Measurements from ENCODE around the gene FGD4.

FGD4 gene

DNA sequence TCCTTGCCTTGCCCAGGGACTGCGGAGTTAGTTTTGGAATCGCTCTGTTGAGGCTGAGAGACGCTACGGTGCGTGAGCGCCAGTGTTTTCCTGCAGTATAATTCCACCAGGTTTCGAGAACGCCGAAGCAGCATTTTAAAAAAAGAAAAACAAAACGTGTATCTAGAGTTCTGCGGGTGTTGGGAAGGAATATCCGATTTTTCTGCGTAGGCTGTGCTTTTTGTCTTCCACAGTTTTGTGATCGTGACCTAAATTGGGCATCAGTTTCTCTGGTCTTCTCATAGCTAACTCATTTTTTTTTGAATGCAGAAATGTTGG is 280.5 kb downstream of the FGD4 start:
- no peak for DNase-seq (ENCODE audit: low read depth in 2 of 2)

GRCh38 chr12:32680787-32681186 is 281.4 kb downstream of the FGD4 start:
- DNase-seq (ENCODE audit: low read depth in 2 of 2): no peak

GRCh38 chr12:32681272-32681671 is 281.9 kb downstream of the FGD4 start:
- no peak for DNase-seq (ENCODE audit: low read depth in 2 of 2)

- DNase-seq (ENCODE audit: low read depth in 2 of 2): no peak
Measured at GRCh38 chr12:32686340-32686739, 287.0 kb downstream of the FGD4 start.

DNA sequence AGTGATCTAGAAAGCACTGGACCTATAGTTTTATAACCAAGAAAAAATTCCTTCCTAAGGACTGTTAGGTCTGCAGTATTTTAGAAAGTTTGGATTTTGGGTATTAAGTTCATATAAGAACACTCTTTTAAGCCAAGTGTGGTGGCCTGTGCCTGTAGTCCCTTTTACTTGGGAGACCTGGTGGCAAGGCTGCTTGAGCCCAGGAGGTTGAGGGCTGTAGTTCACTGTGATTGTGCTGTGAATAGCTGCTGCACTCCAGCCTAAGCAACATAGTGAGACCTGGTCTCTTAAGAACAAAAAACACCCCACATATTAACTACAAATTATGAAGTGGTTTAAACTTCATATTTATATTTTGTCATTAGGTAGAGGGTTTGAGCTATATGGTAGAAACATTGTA is 289.4 kb downstream of the FGD4 start:
- DNase-seq (ENCODE audit: low read depth in 2 of 2): no peak

- DNase-seq (ENCODE audit: low read depth in 2 of 2): no peak
Measured at GRCh38 chr12:32690927-32691326, 291.6 kb downstream of the FGD4 start.

DNA sequence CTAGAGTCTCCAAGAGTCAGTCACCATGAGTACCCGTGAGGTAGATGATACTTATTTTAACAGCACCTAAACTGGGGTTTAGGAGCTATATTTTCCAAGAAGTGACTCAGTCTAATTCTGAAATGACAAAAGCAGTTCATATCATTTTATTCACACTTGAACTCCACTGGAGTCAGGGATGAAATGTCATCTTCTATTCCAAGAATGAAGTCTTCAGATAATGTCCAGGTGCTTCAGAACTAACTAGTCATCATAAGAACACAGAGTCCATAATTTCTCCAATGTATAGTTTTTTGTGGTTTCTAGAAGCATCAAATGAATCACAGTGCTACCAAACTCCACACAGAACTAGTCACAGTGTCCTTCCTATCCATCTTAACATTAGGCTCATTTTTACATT is 293.0 kb downstream of the FGD4 start:
- no peak for DNase-seq (ENCODE audit: low read depth in 2 of 2)

DNA sequence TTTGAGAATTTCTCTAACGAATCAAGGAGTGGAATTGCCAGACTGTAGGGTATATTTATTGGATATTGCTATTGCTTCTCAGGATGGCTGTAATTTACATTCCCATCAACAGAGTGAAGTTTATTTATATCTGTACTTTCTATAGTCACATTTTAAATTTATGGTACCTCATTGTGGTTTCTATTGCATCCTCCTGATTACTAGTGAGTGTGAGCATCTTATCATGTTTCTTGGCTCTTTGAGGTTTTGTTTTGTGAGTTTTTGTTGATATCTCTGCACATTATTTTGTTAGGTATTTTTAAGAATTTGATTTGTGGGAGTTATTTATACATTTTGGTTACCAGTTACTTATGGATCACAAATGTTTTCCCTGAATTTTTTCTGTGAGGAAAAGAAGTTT is 293.7 kb downstream of the FGD4 start:
- no peak for DNase-seq (ENCODE audit: low read depth in 2 of 2)
